Ishikawa (cell line): ENCODE measurements around the gene USP40.

Experiments used
- CEBPB ChIP-seq: IDR thresholded peaks from 2 replicates; pipeline ENCODE4 v1.6.1; 2012
- CREB1 ChIP-seq: IDR thresholded peaks from 2 replicates; pipeline ENCODE4 v1.6.1; 2012; ENCODE audit warnings: low read depth
- EGR1 ChIP-seq: IDR thresholded peaks from 2 replicates; pipeline ENCODE4 v1.6.1; 2012
- EP300 ChIP-seq: IDR thresholded peaks from 2 replicates; pipeline ENCODE4 v1.6.1; 2012; ENCODE audit warnings: borderline replicate concordance
- RAD21 ChIP-seq: IDR thresholded peaks from 2 replicates; pipeline ENCODE4 v1.6.1; 2012; ENCODE audit warnings: low read depth
- TAF1 ChIP-seq: IDR thresholded peaks from 2 replicates; pipeline ENCODE4 v1.6.1; 2012; ENCODE audit warnings: low read depth, mild to moderate bottlenecking
- TCF12 ChIP-seq: IDR thresholded peaks from 2 replicates; pipeline ENCODE4 v1.6.1; 2012; ENCODE audit warnings: low read depth
- TEAD4 ChIP-seq: IDR thresholded peaks from 2 replicates; pipeline ENCODE4 v1.6.1; 2012
- YY1 ChIP-seq: IDR thresholded peaks from 2 replicates; pipeline ENCODE4 v1.6.1; 2012; ENCODE audit warnings: low read depth
- TF ChIP-seq, protein P1 (sequence below): IDR thresholded peaks from 2 replicates; pipeline ENCODE4 v1.6.1; 2012
- TF ChIP-seq, protein P2 (sequence below): IDR thresholded peaks from 2 replicates; pipeline ENCODE4 v1.6.1; 2012
- TF ChIP-seq, protein P3 (sequence below): IDR thresholded peaks from 2 replicates; pipeline ENCODE4 v1.6.1; 2012; ENCODE audit warnings: low read depth, mild to moderate bottlenecking

DNA sequence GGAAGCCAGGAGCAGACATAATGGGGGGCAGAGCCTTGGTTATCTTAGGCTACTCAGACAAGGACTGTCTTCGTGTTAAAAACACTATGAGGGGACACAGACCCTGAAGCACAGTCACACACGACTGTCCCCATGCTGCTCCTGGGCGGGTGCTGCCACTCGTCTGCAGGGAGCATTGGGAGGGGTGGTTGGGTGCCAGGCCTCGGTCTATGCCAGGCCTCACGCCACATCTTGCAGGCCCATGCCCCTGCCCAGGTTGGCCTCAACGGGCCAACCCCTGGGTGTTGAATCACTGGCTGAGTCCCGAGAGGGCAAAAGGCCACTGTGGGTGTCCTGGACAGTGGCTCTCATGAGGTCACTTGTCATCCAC is 97.9 kb downstream of the USP40 start:
- TF ChIP-seq TAF1 (no peak), CREB1 (no peak), TEAD4 (no peak), EP300 (no peak), EGR1 (no peak), RAD21 (no peak), YY1 (no peak), TCF12 (no peak), CEBPB (no peak)
- TF ChIP-seq, protein P1, sequence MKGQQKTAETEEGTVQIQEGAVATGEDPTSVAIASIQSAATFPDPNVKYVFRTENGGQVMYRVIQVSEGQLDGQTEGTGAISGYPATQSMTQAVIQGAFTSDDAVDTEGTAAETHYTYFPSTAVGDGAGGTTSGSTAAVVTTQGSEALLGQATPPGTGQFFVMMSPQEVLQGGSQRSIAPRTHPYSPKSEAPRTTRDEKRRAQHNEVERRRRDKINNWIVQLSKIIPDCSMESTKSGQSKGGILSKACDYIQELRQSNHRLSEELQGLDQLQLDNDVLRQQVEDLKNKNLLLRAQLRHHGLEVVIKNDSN = no peak
- TF ChIP-seq, protein P2, sequence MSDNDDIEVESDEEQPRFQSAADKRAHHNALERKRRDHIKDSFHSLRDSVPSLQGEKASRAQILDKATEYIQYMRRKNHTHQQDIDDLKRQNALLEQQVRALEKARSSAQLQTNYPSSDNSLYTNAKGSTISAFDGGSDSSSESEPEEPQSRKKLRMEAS = no peak
- TF ChIP-seq, protein P3, sequence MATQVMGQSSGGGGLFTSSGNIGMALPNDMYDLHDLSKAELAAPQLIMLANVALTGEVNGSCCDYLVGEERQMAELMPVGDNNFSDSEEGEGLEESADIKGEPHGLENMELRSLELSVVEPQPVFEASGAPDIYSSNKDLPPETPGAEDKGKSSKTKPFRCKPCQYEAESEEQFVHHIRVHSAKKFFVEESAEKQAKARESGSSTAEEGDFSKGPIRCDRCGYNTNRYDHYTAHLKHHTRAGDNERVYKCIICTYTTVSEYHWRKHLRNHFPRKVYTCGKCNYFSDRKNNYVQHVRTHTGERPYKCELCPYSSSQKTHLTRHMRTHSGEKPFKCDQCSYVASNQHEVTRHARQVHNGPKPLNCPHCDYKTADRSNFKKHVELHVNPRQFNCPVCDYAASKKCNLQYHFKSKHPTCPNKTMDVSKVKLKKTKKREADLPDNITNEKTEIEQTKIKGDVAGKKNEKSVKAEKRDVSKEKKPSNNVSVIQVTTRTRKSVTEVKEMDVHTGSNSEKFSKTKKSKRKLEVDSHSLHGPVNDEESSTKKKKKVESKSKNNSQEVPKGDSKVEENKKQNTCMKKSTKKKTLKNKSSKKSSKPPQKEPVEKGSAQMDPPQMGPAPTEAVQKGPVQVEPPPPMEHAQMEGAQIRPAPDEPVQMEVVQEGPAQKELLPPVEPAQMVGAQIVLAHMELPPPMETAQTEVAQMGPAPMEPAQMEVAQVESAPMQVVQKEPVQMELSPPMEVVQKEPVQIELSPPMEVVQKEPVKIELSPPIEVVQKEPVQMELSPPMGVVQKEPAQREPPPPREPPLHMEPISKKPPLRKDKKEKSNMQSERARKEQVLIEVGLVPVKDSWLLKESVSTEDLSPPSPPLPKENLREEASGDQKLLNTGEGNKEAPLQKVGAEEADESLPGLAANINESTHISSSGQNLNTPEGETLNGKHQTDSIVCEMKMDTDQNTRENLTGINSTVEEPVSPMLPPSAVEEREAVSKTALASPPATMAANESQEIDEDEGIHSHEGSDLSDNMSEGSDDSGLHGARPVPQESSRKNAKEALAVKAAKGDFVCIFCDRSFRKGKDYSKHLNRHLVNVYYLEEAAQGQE = no peak
